ENCODE results near the gene PRDM11.

GRCh38 chr11:45141631-45142030 is 4.8 kb upstream of the PRDM11 start:
- TF ChIP-seq CTCF (IDR thresholded peaks at IDR 0.05), result no peak
- TF ChIP-seq POLR2AphosphoS5 (IDR thresholded peaks at IDR 0.05), result no peak

Measured in stomach (tissue), 4 donors.